GM18505 (cell line): ENCODE data around the gene ASB8.
A peak's percentile ranks its signal among the peaks of the same experiment; 100 is the strongest.
"Not testable (repeated sequence)": the region's sequence is repeated elsewhere in the genome, so short reads cannot be mapped to it uniquely, and the experiment has no call there.

Experiments
- ATAC-seq: cut with Tn5 transposase; IDR thresholded peaks from one replicate; pipeline ENCODE4 v1.9.1; 2021; ENCODE audit not compliant: unreplicated experiment
- POLR2A ChIP-seq: IDR thresholded peaks from 4 replicates; pipeline ENCODE4 v1.6.1; 2011; ENCODE audit warnings: borderline replicate concordance; ENCODE audit not compliant: insufficient read depth, insufficient read length; ENCODE audit errors: extremely low read depth

ASB8 gene

GRCh38 chr12:48118284-48118871 is 38.9 kb downstream of the ASB8 start:
- ATAC-seq: no peak
- TF ChIP-seq POLR2A: no peak

- ATAC-seq: no peak
- no peak for TF ChIP-seq POLR2A
Observed at GRCh38 chr12:48115957-48116356, 41.4 kb downstream of the ASB8 start.

- ATAC-seq: not testable (repeated sequence)
Observed at GRCh38 chr12:48111312-48111693, 46.0 kb downstream of the ASB8 start.

- no peak for TF ChIP-seq POLR2A
- ATAC-seq: no peak
Observed at GRCh38 chr12:48110691-48111311, 46.5 kb downstream of the ASB8 start.

- no peak for ATAC-seq
Observed at GRCh38 chr12:48109424-48109823, 47.9 kb downstream of the ASB8 start.

GRCh38 chr12:48106681-48107613 is 50.4 kb downstream of the ASB8 start:
- ATAC-seq: no peak
- TF ChIP-seq POLR2A: no peak

More at GRCh38 chr12:48109424-48109823, 47.9 kb downstream of the ASB8 start:
- TF ChIP-seq POLR2A: no peak

- peak; percentile 62 for TF ChIP-seq POLR2A
- ATAC-seq: peak; percentile 72
Observed at GRCh38 chr12:48105867-48106680, 51.2 kb downstream of the ASB8 start, which contains the start of gene SENP1. Gene SENP1 (minus strand): TSS chr12:48106079. CDS start chr12:48101472, 4,607 bp downstream.

GRCh38 chr12:48105321-48105866 is 51.9 kb downstream of the ASB8 start:
- TF ChIP-seq POLR2A: peak; percentile 64
- ATAC-seq: peak; percentile 32

- no peak for ATAC-seq
- TF ChIP-seq POLR2A: no peak
Observed at GRCh38 chr12:48104531-48104930, 52.8 kb downstream of the ASB8 start.
